Activated naive CD8-positive, alpha-beta T cell treated with anti-CD3 and anti-CD28 coated beads, Interleukin-2, amount 10 ng/mL, durations not matched to agents 7 days and 5 days (primary cell): ENCODE measurements around the gene KLK3. TPM values are rescaled to one million over a fixed set of nuclear protein-coding genes. Genes with fewer than 3 reads are reported as not detected.

ENCODE experiments used
- ATAC-seq: fragments of 150-1000 bp; cut with Tn5 transposase; one replicate; pipeline ENCODE4 v1.10.0; 2021; ENCODE audit warnings: low read depth, moderate library complexity
- POLR2A ChIA-PET: fragments of 350-600 bp; sonication (Branson Sonifier 250); formaldehyde crosslinking; loops from one replicate; lab custom pipeline; 2021; ENCODE audit warnings: antibody characterized with exemption; lab: Charles Lee
- DNase-seq: peaks from one replicate; pipeline ENCODE4 v3.0.0; 2021
- H3K27ac Mint-ChIP-seq: one replicate; pipeline ENCODE4 v1.8.0; 2022; ENCODE audit warnings: mild to moderate bottlenecking, mixed read lengths
- H3K27me3 Mint-ChIP-seq: one replicate; pipeline ENCODE4 v1.8.0; 2022; ENCODE audit warnings: mild to moderate bottlenecking, moderate library complexity, mixed read lengths
- H3K36me3 Mint-ChIP-seq: one replicate; pipeline ENCODE4 v1.8.0; 2021; ENCODE audit warnings: mild to moderate bottlenecking, mixed read lengths
- H3K4me1 Mint-ChIP-seq: one replicate; pipeline ENCODE4 v1.8.0; 2021; ENCODE audit warnings: mixed read lengths
- H3K4me3 Mint-ChIP-seq: one replicate; pipeline ENCODE4 v1.8.0; 2022; ENCODE audit warnings: mild to moderate bottlenecking, moderate library complexity, mixed read lengths
- H3K9me3 Mint-ChIP-seq: one replicate; pipeline ENCODE4 v1.8.0; 2021; ENCODE audit warnings: mixed read lengths
- total RNA-seq, 2 experiments: library from RNA; stranded (reverse); gene quantifications; one replicate each; pipeline ENCODE4 v1.2.3, GENCODE V29; 2021

The KLK3 gene
- total RNA-seq, 2 experiments from 2014 or later = not detected

GRCh38 chr19:50859849-50860248 lies 5.1 kb downstream of the KLK3 start:
- no peak overlapping the region for H3K4me3 Mint-ChIP-seq
- POLR2A ChIA-PET = interaction anchor here (0.5 kb wide), 1 partner anchor 58 kb away, joined by 3 read pairs; no protein-coding TSS in a partner anchor
- no peak overlapping the region for H3K27ac Mint-ChIP-seq
- peaks cover 36% of the 10 kb centered on the region for H3K27me3 Mint-ChIP-seq
- H3K9me3 Mint-ChIP-seq = peaks cover 2% of the 10 kb centered on the region
- H3K36me3 Mint-ChIP-seq = no peaks in the 10 kb centered on the region
- DNase-seq (no peak), ATAC-seq (no peak)
- no peaks in the 10 kb centered on the region for H3K4me1 Mint-ChIP-seq

- Mint-ChIP-seq H3K27ac (no peak overlapping the region), H3K27me3 (peaks cover 38% of the 10 kb centered on the region), H3K36me3 (no peaks in the 10 kb centered on the region), H3K9me3 (peaks cover 2% of the 10 kb centered on the region), H3K4me3 (no peak overlapping the region), H3K4me1 (no peaks in the 10 kb centered on the region)
- DNase-seq (no peak), ATAC-seq (no peak)
- POLR2A ChIA-PET = no interaction called here
These were observed 6.3 kb downstream of the KLK3 start for GRCh38 chr19:50861010-50861409.

GRCh38 chr19:50861496-50862286 lies 7.0 kb downstream of the KLK3 start:
- Mint-ChIP-seq H3K4me1 (no peaks in the 10 kb centered on the region), H3K27ac (no peak overlapping the region), H3K9me3 (peaks cover 2% of the 10 kb centered on the region), H3K4me3 (no peak overlapping the region), H3K36me3 (no peaks in the 10 kb centered on the region), H3K27me3 (peaks cover 41% of the 10 kb centered on the region)
- ATAC-seq = no peak
- POLR2A ChIA-PET = no interaction called here
- DNase-seq = no peak

- Mint-ChIP-seq H3K9me3 (no peaks in the 10 kb centered on the region), H3K4me3 (no peak overlapping the region), H3K36me3 (no peaks in the 10 kb centered on the region), H3K27ac (no peak overlapping the region), H3K27me3 (peaks cover 35% of the 10 kb centered on the region), H3K4me1 (no peaks in the 10 kb centered on the region)
- POLR2A ChIA-PET = no interaction called here
- no peak for DNase-seq
- ATAC-seq = no peak
These were observed 14.8 kb downstream of the KLK3 start for GRCh38 chr19:50869479-50869878.

- no peak for DNase-seq
- Mint-ChIP-seq H3K4me1 (no peaks in the 10 kb centered on the region), H3K36me3 (no peaks in the 10 kb centered on the region), H3K9me3 (no peaks in the 10 kb centered on the region), H3K27me3 (peaks cover 30% of the 10 kb centered on the region), H3K4me3 (peak overlapping the region; percentile 8), H3K27ac (no peak overlapping the region)
- POLR2A ChIA-PET = no interaction called here
- ATAC-seq = peak; percentile 33
These were observed 15.8 kb downstream of the KLK3 start for GRCh38 chr19:50870417-50871089.

- no peaks in the 10 kb centered on the region for H3K9me3 Mint-ChIP-seq
- DNase-seq (no peak), ATAC-seq (no peak)
- POLR2A ChIA-PET = no interaction called here
- H3K27me3 Mint-ChIP-seq = peaks cover 17% of the 10 kb centered on the region
- no peak within 1 kb of the TSS for H3K4me3 Mint-ChIP-seq
- H3K27ac Mint-ChIP-seq = no peak within 1 kb of the TSS
- no peaks in the 10 kb centered on the region for H3K4me1 Mint-ChIP-seq
- no peaks in the 10 kb centered on the region for H3K36me3 Mint-ChIP-seq
These were observed 18.3 kb downstream of the KLK3 start, which contains the start of gene KLK2 for GRCh38 chr19:50873056-50873455. TSS of gene KLK2 (plus strand) at chr19:50873439. CDS start at chr19:50873474, 35 bp downstream.

- H3K9me3 Mint-ChIP-seq = no peaks in the 10 kb centered on the region
- POLR2A ChIA-PET = interaction anchor here (0.6 kb wide), 1 partner anchor 840 kb away, joined by 3 read pairs; no protein-coding TSS in a partner anchor
- ATAC-seq (no peak), DNase-seq (no peak)
- H3K27ac Mint-ChIP-seq = no peak overlapping the region
- peaks cover 14% of the 10 kb centered on the region for H3K27me3 Mint-ChIP-seq
- H3K4me3 Mint-ChIP-seq = no peak overlapping the region
- no peaks in the 10 kb centered on the region for H3K36me3 Mint-ChIP-seq
- H3K4me1 Mint-ChIP-seq = no peaks in the 10 kb centered on the region
These were observed 19.5 kb downstream of the KLK3 start for GRCh38 chr19:50874211-50874610.

- POLR2A ChIA-PET = no interaction called here
- H3K4me1 Mint-ChIP-seq = no peaks in the 10 kb centered on the region
- H3K9me3 Mint-ChIP-seq = no peaks in the 10 kb centered on the region
- peaks cover 13% of the 10 kb centered on the region for H3K27me3 Mint-ChIP-seq
- ATAC-seq = no peak
- no peak for DNase-seq
- no peak overlapping the region for H3K27ac Mint-ChIP-seq
- H3K4me3 Mint-ChIP-seq = no peak overlapping the region
- H3K36me3 Mint-ChIP-seq = no peaks in the 10 kb centered on the region
These were observed 21.2 kb downstream of the KLK3 start for GRCh38 chr19:50875795-50876422.

- Mint-ChIP-seq H3K36me3 (no peaks in the 10 kb centered on the region), H3K4me3 (no peak overlapping the region), H3K4me1 (no peaks in the 10 kb centered on the region), H3K9me3 (no peaks in the 10 kb centered on the region), H3K27ac (no peak overlapping the region), H3K27me3 (peaks cover 8% of the 10 kb centered on the region)
- POLR2A ChIA-PET = no interaction called here
- ATAC-seq = no peak
- no peak for DNase-seq
These were observed 21.7 kb downstream of the KLK3 start for GRCh38 chr19:50876456-50876855.

GRCh38 chr19:50877338-50877737 lies 22.6 kb downstream of the KLK3 start:
- H3K9me3 Mint-ChIP-seq = no peaks in the 10 kb centered on the region
- H3K27me3 Mint-ChIP-seq = peaks cover 4% of the 10 kb centered on the region
- POLR2A ChIA-PET = no interaction called here
- H3K36me3 Mint-ChIP-seq = no peaks in the 10 kb centered on the region
- no peak overlapping the region for H3K4me3 Mint-ChIP-seq
- no peak overlapping the region for H3K27ac Mint-ChIP-seq
- DNase-seq = no peak
- H3K4me1 Mint-ChIP-seq = no peaks in the 10 kb centered on the region
- ATAC-seq = no peak

GRCh38 chr19:50878851-50879250 lies 24.1 kb downstream of the KLK3 start:
- H3K27me3 Mint-ChIP-seq = peaks cover 2% of the 10 kb centered on the region
- ATAC-seq = no peak
- H3K4me3 Mint-ChIP-seq = no peak overlapping the region
- H3K9me3 Mint-ChIP-seq = no peaks in the 10 kb centered on the region
- no peaks in the 10 kb centered on the region for H3K4me1 Mint-ChIP-seq
- H3K36me3 Mint-ChIP-seq = no peaks in the 10 kb centered on the region
- no peak overlapping the region for H3K27ac Mint-ChIP-seq
- POLR2A ChIA-PET = no interaction called here
- no peak for DNase-seq

GRCh38 chr19:50880241-50880640 lies 25.5 kb downstream of the KLK3 start:
- DNase-seq = no peak
- Mint-ChIP-seq H3K4me3 (no peak overlapping the region), H3K4me1 (no peaks in the 10 kb centered on the region), H3K36me3 (no peaks in the 10 kb centered on the region), H3K27me3 (peaks cover 11% of the 10 kb centered on the region), H3K9me3 (no peaks in the 10 kb centered on the region), H3K27ac (no peak overlapping the region)
- POLR2A ChIA-PET = no interaction called here
- ATAC-seq = no peak

GRCh38 chr19:50882188-50882587 lies 27.5 kb downstream of the KLK3 start:
- DNase-seq (no peak), ATAC-seq (no peak)
- Mint-ChIP-seq H3K9me3 (no peaks in the 10 kb centered on the region), H3K27me3 (peaks cover 17% of the 10 kb centered on the region), H3K4me3 (no peak overlapping the region), H3K36me3 (no peaks in the 10 kb centered on the region), H3K4me1 (no peaks in the 10 kb centered on the region), H3K27ac (no peak overlapping the region)
- POLR2A ChIA-PET = no interaction called here
